Measurements from ENCODE around the gene LTBP1.
"Not testable (repeated sequence)": the region's sequence is repeated elsewhere in the genome, so short reads cannot be mapped to it uniquely, and the experiment has no call there.

LTBP1 gene

GRCh38 chr2:33380001-33380609, 433.4 kb downstream of the LTBP1 start:
- DNase-seq (ENCODE audit: low read depth in 2 of 2) = no peak

GRCh38 chr2:33380719-33381118, 434.0 kb downstream of the LTBP1 start:
- no peak for DNase-seq (ENCODE audit: low read depth in 2 of 2)

GRCh38 chr2:33381301-33381858, 434.6 kb downstream of the LTBP1 start:
- DNase-seq (ENCODE audit: low read depth in 2 of 2) = no peak

- no peak for DNase-seq (ENCODE audit: low read depth in 2 of 2)
Observed at GRCh38 chr2:33383855-33384598, 437.3 kb downstream of the LTBP1 start.

- DNase-seq (ENCODE audit: low read depth in 2 of 2) = no peak
Observed at GRCh38 chr2:33384599-33384961, 437.8 kb downstream of the LTBP1 start.

- no peak for DNase-seq (ENCODE audit: low read depth in 2 of 2)
Observed at GRCh38 chr2:33388996-33389395, 442.2 kb downstream of the LTBP1 start.

GRCh38 chr2:33389695-33390094, 442.9 kb downstream of the LTBP1 start:
- not testable (repeated sequence) for DNase-seq (ENCODE audit: low read depth in 2 of 2)

GRCh38 chr2:33391529-33392255, 444.9 kb downstream of the LTBP1 start:
- no peak for DNase-seq (ENCODE audit: low read depth in 2 of 2)

GRCh38 chr2:33392366-33392765, 445.6 kb downstream of the LTBP1 start:
- no peak for DNase-seq (ENCODE audit: low read depth in 2 of 2)

GRCh38 chr2:33395034-33395433, 448.3 kb downstream of the LTBP1 start:
- no peak for DNase-seq (ENCODE audit: low read depth in 2 of 2)

- DNase-seq (ENCODE audit: low read depth in 2 of 2) = peak; percentile 37 to 53
Observed at GRCh38 chr2:33395655-33396249, 449.0 kb downstream of the LTBP1 start.

GRCh38 chr2:33404321-33404720, 457.6 kb downstream of the LTBP1 start:
- DNase-seq (ENCODE audit: low read depth in 2 of 2) = no peak

GRCh38 chr2:33406622-33407021, 459.9 kb downstream of the LTBP1 start:
- DNase-seq (ENCODE audit: low read depth in 2 of 2) = no peak

GRCh38 chr2:33408109-33408508, 461.4 kb downstream of the LTBP1 start:
- DNase-seq (ENCODE audit: low read depth in 2 of 2) = no peak

GRCh38 chr2:33409417-33409955, 462.7 kb downstream of the LTBP1 start:
- no peak for DNase-seq (ENCODE audit: low read depth in 2 of 2)

- DNase-seq (ENCODE audit: low read depth in 2 of 2) = no peak
Observed at GRCh38 chr2:33411765-33412164, 465.0 kb downstream of the LTBP1 start.

GRCh38 chr2:33412920-33413319, 466.2 kb downstream of the LTBP1 start:
- no peak for DNase-seq (ENCODE audit: low read depth in 2 of 2)

- DNase-seq (ENCODE audit: low read depth in 2 of 2) = no peak
Observed at GRCh38 chr2:33419581-33420200, 472.9 kb downstream of the LTBP1 start.

GRCh38 chr2:33420726-33421125, 474.0 kb downstream of the LTBP1 start:
- DNase-seq (ENCODE audit: low read depth in 2 of 2) = no peak

GRCh38 chr2:33421820-33422219, 475.1 kb downstream of the LTBP1 start:
- no peak for DNase-seq (ENCODE audit: low read depth in 2 of 2)

GRCh38 chr2:33425161-33425560, 478.4 kb downstream of the LTBP1 start:
- DNase-seq (ENCODE audit: low read depth in 2 of 2) = no peak

Data from stimulated activated CD4-positive, alpha-beta T cell treated with anti-CD3 and anti-CD28 coated beads, Interleukin-4, amount 100 ng/mL, for 48 hours (primary cell).